HUDEP-2 (cell line): ENCODE measurements around the gene PRKRIP1.
"Not testable (repeated sequence)": the region's sequence is repeated elsewhere in the genome, so short reads cannot be mapped to it uniquely, and the experiment has no call there.

Experiments used
- DNase-seq, 76 experiments: peaks; one replicate each; lab custom pipeline; 2025; ENCODE audit not compliant: unreplicated experiment in 76 of 76; lab: John Stamatoyannopoulos, UW

PRKRIP1 gene

DNA sequence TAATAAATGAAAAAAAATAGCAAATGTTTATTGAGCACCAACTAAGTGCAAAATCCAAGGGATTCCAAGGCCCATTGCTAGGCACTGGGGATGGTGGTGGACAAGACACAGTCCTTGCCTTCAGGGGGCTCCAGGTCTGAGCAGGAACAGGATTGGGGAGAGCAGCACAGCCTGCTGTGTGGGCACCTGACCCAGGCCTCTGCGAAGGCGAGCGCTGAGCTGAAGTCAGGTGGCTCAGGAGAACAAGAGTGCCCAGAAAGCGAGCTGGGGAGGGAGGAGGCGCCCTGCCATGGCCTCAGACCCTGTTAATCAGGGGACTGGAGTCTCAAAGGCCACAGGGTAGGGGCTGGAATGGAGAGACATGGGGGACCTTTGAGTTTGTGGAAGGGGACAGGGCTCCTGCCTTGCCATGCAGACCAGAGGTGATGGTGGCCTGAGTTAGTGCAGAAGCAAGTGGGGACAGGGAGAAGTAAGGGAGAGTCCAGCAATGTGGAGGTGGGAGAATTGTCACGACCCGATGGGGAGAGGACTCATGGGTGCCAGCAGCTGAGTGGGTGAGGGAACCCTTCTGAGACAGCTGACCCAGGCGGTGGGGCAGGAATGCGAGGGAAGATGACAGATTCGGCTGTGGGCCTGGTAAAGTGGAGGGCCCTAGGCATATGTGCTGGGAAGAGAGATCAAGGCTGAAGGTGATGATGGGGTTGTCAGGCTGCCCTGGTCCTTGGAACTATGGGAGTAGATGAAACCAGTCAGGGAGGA, 33.2 kb downstream of the PRKRIP1 start:
- DNase-seq, result no peak

DNA sequence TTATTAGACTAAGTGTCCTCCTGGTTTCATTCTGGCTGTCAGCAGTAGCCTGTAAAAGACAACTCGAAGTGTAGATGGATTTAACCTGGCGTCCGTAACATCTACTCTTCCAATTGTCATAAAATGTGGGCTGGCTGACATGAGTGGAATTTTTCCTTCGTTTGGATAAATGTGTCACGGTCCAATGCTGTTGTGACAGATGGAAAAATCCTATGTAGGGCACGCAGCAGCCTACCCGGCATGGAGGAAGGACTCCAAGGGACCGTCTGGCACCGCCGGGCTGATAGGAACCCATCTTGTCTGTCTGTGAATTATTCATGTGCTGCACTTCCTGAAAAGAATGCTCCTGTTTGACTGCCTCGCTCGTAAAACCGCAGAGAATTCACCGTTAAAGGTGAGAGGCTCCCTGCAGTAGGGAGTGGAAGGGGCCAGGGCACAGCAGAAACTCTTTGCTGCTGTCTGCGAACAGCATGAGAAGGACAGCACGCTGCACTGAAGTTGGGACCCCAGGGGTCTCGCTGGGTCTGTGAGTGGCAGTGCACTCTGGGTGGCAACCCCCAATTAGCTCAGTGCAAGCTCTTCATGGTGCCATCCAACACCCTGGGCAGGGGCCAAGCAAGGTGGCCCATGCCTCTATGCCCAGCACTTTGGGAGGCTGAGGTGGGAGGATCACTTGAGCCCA, 35.6 kb downstream of the PRKRIP1 start:
- no peak for DNase-seq

DNA sequence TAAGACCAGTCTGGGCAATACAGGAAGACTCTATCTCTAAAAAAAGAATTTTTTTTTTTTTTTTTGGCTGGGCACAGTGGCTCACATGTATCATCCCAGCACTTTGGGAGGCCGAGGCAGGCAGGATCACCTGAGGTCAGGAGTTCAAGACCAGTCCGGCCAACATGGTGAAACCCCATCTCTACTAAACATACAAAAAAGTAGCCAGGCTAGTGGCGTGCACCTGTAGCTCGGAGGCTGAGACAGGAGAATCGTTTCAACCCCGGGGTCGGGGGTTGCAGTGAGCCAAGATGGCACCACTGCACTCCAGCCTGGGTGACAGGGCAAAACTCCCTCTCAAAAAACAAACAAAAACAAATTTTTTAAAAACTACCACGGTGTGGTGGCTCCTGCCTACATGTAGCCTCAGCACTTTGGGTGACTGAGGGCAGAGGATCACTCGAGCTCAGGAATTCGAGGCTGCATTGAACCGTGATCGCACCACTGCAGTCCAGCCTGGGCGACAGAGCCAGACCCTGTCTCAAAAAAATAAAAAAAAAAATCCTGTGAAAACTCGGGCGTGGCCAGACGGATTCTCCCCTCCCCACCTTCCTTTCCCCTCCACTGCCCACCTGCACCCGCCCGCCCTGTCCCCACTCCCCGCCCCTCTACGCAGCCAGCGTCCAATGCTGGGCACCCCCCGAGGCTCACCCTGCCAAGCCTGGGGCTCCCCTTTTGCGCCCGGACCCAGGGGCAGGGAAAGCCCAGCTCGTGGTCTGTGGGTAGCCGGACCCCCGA, 36.5 kb downstream of the PRKRIP1 start:
- DNase-seq, result no peak

DNA sequence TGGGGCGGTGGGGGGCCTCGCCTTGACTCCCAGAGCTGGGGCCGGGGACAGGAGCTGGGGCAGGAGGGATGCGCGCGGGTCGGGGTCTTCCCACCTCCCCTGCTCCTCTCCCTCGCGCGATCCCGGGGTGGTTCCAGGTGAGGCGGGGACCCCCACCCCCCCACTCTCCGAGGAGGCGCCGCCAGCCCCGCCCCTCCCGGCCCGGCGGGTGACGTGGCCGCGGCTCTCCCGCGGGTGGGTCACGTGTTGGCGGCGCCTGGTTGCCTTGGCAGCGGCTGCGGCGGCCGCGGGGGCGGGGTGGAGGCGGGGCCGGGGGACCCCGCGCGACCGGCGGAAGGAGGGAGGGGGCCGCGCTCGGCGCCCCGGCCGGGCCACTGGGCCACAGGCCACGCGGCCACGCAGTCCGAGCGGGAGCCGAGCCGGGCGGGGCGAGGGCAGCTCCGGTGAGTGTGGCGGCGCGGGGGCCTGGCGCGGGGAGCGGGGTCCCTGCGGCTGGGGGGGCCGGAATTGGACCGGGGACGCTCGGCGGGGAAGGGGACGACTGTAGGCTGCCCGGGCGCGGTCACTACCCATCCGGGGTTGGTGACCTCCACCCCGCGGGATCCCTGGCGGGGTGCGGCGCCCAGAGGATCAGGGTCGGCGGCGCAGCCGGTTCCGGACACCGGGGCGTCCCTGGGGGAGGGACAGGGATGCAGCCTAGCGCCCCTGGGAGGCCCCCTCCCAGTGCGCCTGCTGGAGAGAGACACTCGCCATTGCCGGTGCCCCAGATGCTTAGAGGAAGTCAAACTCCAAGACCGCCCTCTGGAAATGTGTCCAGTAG, 37.3 kb downstream of the PRKRIP1 start, which contains the start of gene ORAI2:
Gene ORAI2 (plus strand): TSS at position 357 of the 820 bp plus-strand sequence. CDS start 5,382 bp downstream, outside the sequence.
- DNase-seq, result peak in 56 of 76 experiments; percentile 7 to 74 (median 50)

DNA sequence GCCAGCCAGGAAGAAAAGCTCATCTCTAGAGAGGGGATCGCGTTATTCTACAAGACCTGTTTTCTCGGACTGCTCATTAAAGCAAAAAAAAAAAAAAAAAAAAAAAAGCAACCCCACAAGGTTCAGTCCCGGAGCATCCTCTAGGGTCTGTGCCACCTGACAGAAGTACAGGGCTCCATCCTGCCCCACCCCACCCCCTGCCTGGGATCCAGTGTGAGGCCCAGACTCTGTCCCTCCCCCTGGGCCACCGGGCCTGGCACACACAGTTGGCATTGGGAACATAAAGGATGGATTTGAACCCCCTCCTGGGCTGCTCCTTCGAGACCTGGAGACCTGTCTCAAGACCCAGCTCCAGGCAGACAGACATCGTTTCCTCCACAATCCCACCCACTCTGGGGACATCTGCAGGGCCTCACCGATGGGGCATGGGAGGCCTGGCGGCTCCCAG, 37.9 kb downstream of the PRKRIP1 start:
- no peak for DNase-seq

DNA sequence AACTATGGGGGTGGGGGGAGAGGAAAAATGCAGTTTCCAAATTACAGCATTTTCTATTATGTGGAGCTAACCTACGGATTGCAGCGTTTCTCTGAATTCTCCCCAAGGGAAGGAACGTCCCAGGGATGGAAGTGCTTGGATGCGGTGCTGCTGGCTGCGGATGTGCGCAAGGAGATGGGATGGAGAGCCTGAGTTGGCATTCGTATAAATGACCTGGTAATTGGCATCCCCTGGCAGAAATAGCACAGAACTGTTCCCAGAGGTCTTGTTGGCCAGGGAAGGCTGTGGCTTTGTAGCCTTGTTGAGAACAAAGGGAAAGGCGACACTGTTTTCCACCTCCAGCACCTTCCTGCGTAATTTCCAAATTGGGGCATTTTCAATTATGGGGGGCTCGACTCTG, 40.0 kb downstream of the PRKRIP1 start:
- no peak for DNase-seq

DNA sequence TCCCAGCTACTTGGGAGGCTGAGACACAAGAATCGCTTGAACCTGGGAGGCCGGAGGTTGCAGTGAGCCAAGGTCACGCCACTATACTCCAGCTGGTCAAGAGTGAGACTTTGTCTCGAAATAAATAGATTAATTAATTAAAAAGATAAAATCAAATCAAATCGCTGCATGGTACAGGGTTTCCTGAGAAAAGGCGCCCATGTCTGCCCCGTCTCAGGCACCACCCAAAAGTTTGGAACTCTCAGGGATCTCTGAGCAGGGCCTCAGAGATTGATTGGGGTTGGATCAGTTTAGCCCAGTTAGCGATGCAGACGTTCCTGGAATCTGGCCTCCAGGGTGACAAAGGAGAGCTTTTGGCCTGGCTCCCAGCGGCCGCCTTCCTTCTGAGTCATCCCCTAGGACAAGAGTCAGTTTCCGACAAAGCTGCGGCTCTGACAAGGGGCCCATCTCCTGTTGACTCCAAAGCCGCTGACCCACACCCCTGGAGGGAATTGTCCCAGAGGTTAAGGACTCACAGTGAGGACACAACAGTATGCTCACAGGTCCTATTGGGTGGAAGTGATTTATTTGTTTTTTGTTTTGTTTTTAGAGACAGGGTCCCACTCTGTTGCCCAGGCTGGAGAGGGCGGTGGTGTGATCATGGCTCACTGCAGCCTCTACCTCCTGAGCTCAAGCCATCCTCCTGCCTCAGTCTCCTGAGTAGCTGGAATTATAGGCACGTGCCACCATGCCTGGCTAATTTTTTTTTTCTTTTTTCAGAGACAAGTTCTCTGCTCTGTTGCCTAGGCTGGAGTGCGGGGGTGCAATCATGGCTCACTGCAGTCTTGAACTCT, 44.0 kb downstream of the PRKRIP1 start:
- DNase-seq, result peak in 2 of 76 experiments; percentile 40 to 45

DNA sequence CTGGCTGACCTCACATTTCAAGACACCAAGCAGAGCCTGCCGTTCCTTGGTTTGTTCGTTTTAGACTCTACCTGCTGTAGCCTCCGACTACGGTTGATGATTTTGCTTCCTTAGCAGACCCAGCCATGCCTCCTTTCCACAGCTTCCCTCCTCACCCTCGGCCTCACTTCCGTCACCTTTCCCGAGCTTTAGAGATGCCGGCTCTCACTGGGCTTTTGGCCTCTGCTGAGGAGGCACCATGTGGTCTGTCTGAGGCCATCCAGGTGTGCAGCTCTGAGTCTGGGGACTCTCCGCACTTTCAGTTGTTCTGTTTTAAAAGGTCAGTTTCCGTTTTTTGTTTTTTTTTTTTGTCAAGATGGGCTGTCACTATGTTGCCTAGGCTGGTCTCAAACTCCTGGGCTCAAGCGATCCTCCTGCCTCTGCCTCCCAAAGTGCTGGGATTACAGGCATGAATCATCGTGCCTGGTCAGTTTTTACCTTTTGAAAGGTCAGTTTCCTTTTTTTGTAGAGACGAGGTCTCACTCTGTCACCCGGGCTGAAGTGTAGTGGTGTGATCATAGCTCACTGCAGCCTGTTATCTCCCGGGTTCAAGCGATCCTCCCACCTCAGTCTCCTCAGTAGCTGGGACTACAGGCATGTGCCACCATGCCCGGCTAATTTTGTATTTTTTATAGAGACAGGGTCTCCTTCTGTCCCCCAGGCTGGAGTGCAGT, 49.0 kb downstream of the PRKRIP1 start:
- peak in 16 of 76 experiments; percentile 1 to 51 (median 20) for DNase-seq

DNA sequence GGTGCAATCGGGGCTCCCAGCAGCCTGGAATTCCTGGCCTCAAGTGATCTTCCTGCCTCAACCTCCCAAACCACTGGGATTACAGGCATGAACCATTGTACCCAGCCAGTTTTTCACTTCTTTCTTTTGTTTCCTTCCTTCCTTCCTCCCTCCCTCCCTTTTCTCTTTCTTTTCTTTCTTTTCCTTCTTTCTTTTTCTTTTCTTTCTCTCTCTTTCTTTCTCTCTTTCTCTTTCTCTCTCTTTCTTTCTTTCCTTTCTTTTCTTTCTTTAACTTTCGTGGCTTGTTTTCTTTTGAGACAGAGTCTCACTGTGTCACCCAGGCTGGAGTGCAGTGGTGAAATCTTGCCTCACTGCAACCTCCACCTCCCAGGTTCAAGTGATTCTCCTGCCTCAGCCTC, 49.5 kb downstream of the PRKRIP1 start:
- DNase-seq, result no peak

DNA sequence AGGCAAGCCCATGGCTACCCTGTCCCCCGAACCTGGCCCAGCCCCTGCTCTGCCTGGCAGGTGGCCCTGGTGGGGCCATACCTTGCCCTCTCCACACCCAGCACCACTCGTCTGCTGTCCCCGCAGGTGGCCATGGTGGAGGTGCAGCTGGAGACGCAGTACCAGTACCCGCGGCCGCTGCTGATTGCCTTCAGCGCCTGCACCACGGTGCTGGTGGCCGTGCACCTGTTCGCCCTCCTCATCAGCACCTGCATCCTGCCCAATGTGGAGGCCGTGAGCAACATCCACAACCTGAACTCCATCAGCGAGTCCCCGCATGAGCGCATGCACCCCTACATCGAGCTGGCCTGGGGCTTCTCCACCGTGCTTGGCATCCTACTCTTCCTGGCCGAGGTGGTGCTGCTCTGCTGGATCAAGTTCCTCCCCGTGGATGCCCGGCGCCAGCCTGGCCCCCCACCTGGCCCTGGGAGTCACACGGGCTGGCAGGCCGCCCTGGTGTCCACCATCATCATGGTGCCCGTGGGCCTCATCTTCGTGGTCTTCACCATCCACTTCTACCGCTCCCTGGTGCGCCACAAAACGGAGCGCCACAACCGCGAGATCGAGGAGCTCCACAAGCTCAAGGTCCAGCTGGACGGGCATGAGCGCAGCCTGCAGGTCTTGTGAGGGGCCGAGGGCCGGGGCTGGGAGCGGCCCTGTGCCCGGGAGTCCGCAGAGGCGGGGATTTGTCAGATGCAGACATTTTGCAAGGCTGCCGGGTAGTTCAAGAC, 50.4 kb downstream of the PRKRIP1 start:
- DNase-seq, result no peak

DNA sequence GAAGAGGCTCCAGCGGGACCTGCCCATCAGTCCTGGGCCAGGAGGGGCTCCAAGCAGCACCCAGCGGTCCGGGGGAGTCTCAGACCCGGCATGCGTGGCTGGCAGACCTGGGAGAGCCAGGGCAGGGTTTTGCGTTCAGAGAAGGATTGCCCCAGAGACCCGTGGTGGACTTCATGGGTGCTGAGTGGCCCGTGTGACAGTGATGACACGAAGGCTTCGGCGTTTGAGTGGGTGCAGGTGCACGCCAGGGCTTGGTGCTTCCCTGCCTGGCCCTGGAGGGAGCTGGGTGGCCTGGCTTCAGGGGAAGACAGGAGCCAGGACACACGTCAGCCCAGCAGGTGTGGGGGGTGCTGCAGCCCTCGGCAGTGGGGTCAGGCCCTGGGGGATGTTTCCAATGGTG, 51.1 kb downstream of the PRKRIP1 start:
- DNase-seq, result no peak

DNA sequence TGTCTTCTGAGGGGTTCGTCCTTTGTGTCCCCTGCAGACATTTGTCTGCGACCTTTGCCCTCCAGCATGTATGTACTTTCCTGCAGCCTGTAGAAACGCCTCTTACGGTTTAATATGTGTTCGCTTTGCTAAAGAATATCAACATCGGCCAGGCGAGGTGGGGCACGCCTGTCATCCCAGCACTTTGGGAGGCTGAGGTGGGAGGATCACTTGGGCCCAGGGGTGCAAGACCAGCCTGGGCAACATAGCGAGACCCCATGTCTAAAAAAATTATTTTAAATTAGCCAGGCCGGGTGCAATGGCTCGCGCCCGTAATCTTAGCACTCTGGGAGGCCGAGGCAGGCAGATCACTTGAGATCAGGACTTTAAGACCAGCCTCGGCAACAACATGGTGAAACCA, 53.0 kb downstream of the PRKRIP1 start:
- no peak for DNase-seq

DNA sequence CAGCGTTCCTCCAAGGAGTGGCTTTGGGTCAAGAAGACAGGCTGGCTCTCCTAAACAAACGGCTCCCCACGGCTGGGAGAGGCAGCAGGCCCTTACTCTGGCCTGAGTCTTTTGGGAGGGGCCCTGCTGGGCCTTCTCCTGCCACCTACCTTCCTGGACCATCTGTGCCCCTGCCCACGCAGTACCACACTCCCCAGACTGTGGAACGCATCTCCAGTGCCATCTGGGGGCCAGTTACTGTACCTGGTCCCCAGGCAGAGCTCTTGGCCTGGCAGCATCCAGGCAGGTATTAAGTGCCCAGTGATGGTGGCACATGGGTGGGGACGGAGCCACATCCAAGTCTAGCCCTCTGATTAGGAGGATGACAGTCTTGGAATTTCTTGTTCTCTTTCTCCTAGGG, 54.1 kb downstream of the PRKRIP1 start:
- DNase-seq, result peak in 26 of 76 experiments; percentile 3 to 46 (median 16)

DNA sequence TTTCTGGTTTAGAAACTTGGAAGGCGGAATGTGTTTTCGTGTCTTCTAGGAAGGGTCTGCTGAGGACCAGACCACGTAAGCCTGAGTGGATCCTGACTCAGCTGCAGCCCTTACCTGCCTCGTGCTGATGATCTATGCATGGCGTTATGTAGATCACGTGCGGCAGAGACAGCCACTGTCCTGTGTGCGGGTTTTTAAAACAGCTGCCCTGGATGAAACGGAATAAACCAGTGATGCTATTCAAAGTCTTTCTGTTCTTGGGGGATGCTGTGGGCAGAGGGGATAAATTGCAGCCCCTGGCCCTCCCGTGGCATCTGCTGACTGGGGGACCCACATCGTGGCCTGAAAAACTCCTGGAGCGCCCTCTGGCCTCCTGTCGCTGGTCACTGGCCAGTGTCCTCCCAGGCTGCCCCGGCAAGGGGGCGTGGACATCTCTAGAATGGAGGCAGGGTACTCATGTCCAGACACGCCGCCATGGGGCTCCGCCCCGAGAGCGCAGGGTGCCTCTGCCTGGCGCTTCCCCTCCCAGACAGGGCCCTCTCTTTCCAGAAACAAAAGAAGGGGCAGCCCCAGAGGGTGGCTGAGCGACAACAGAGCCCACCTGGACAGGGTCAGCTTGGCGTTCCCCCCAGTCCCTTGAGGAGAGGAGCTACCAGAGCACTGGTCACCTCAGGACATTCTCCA, 55.4 kb downstream of the PRKRIP1 start:
- DNase-seq, result no peak

DNA sequence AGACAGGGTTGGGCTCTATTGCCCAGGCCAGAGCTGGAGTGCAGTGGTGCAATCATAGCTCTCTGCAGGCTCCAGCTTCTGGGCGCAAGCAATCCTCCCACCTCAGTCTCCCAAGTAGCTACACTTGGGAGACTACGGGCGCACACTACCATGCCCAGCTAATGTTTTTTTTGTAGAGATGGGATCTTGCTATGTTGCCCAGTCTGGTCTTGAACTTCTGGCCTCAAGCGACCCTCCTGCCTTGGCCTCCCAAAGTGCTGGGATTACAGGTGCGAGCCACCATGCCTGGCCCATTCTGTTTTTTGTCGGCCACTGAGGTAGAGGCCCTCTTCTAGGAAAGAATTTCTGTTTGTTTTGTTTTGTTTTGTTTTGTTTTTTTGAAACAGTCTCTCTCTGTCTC, 56.3 kb downstream of the PRKRIP1 start:
- no peak for DNase-seq

DNA sequence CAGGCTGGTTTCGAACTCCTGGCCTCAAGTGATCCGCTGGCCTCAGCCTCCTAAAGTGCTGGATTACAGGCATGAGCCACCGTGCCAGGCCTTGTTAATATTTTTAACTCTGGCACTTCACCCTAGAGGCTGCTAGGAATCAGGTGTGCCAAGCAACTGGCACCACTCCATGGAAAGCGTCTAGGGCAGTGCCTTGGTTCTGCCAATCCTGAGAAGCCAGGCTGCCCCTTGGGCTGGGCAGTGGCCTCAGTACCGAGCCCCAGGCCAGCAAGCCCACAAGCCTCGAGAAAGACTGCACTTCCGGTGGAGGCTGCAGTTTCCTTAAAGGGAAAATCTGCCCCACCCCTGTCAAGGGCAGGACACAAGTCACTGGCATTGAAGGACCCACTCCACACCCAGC, 57.2 kb downstream of the PRKRIP1 start:
- DNase-seq, result peak in 1 of 76 experiments; percentile 8

DNA sequence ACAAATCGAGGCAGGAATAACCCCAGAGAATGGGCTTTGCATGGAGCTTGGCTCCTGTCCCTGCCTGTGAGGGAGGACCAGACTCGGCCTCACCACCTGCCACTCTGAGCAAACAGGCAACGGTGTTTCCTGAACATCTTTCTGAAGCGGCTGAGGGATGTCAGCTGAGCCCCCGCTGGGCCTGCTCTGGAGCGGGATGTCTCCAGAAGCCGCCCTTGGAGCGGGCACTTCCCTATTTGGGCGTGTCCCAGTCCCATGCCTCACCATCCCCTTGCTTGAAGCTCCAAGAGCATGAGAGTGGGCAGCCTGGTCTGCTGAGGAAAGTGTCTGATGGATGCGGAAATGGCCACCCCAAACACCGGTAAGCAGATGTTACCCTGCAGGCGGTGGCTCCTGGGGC, 58.3 kb downstream of the PRKRIP1 start:
- no peak for DNase-seq

DNA sequence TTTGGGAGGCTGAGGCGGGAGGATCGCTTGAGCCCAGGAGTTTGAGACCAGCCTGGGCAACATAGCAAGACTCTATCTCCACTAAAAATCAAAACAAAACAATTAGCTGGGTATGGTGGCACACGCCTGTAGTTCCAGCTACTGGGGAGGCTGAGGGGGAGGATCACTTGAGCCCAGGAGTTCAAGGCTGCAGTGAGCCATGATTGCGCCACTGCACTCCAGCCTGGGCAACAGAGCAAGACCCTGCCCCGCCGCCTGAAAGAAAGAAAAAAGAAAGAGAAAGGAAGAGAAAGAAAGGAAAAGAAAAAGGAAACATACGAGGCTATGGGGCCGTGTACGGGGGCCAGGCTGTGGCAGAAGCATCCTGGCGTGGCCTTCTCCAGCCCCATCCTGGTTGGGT, 58.8 kb downstream of the PRKRIP1 start:
- not testable (repeated sequence) for DNase-seq
